HFFc6 (cell line): ENCODE data around the gene RAB8B. TPM values are rescaled to one million over a fixed set of nuclear protein-coding genes. Genes with fewer than 3 reads are reported as not detected.
A peak's percentile ranks its signal among the peaks of the same experiment; 100 is the strongest.

ENCODE experiments used
- DNase-seq: peaks from one replicate; pipeline ENCODE4 v3.0.0-alpha.2; 2018
- H3K27ac Mint-ChIP-seq: 2 replicates; pipeline ENCODE4 v1.8.0; 2020; ENCODE audit warnings: mild to moderate bottlenecking, mixed read lengths
- H3K27me3 Mint-ChIP-seq: 2 replicates; pipeline ENCODE4 v1.8.0; 2021; ENCODE audit warnings: mild to moderate bottlenecking, moderate library complexity, mixed read lengths; ENCODE audit not compliant: insufficient read depth
- H3K36me3 Mint-ChIP-seq: 2 replicates; pipeline ENCODE4 v1.8.0; 2021; ENCODE audit warnings: low read depth, mixed read lengths
- H3K4me1 Mint-ChIP-seq: 2 replicates; pipeline ENCODE4 v1.8.0; 2020; ENCODE audit warnings: low read depth, mixed read lengths
- H3K4me3 Mint-ChIP-seq: 2 replicates; pipeline ENCODE4 v1.8.0; 2020; ENCODE audit warnings: mild to moderate bottlenecking, moderate library complexity, mixed read lengths
- H3K9me3 Mint-ChIP-seq: 2 replicates; pipeline ENCODE4 v1.8.0; 2020; ENCODE audit warnings: mild to moderate bottlenecking, mixed read lengths
- total RNA-seq, 6 experiments: library from RNA; stranded (reverse); fragmentation: NEBNext Ultra II Directional; extraction: Animal tissue kit (Norgen Biotek cat#: 25700); gene quantifications; 2 replicates in 1 of 6; 3 replicates in 5 of 6; pipeline ENCODE4 v1.2.3, GENCODE V29; 2021
- TF ChIP-seq, protein P1 (sequence below): fragments of 200-600 bp; sonication (generic); IDR thresholded peaks from 2 replicates; pipeline ENCODE4 v1.5.0; 2021; ENCODE audit warnings: antibody characterized with exemption, mild to moderate bottlenecking

Gene RAB8B
- total RNA-seq, 6 experiments from 2014 or later = 24.7 to 38.4 (median 33.2) TPM

DNA sequence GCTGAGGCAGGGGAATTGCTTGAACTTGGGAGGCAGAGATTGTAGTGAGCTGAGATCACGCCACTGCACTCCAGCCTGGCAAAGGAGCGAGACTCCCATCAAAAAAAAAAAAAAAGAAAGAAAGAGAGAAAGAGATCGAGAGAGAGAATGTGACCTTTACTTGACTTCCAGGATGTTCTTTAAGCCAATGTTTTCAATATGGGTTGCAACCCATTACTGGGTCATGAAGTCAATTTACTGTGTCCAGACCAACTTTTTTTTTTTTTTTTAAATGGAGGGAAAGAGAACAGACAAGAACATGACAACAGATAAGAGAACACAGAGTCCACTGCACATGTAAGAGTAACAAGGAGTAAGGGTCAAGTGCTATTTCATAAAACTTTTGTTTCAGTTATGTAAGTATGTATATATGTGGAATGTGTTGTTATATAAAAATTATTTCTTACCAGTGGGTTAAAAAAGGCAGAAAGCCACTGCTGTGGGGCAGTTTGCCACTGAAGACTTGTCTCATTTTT, 29.8 kb downstream of the RAB8B start:
- no peaks in the 10 kb centered on the region for H3K27me3 Mint-ChIP-seq
- no peaks in the 10 kb centered on the region for H3K9me3 Mint-ChIP-seq
- DNase-seq = no peak
- no peaks in the 10 kb centered on the region for H3K36me3 Mint-ChIP-seq
- H3K4me3 Mint-ChIP-seq = no peak overlapping the region; the same call in 1 of the 2 replicates
- H3K4me1 Mint-ChIP-seq = peaks cover 46% of the 10 kb centered on the region
- TF ChIP-seq, protein P1, sequence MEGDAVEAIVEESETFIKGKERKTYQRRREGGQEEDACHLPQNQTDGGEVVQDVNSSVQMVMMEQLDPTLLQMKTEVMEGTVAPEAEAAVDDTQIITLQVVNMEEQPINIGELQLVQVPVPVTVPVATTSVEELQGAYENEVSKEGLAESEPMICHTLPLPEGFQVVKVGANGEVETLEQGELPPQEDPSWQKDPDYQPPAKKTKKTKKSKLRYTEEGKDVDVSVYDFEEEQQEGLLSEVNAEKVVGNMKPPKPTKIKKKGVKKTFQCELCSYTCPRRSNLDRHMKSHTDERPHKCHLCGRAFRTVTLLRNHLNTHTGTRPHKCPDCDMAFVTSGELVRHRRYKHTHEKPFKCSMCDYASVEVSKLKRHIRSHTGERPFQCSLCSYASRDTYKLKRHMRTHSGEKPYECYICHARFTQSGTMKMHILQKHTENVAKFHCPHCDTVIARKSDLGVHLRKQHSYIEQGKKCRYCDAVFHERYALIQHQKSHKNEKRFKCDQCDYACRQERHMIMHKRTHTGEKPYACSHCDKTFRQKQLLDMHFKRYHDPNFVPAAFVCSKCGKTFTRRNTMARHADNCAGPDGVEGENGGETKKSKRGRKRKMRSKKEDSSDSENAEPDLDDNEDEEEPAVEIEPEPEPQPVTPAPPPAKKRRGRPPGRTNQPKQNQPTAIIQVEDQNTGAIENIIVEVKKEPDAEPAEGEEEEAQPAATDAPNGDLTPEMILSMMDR = no peak
- no peak overlapping the region for H3K27ac Mint-ChIP-seq

DNA sequence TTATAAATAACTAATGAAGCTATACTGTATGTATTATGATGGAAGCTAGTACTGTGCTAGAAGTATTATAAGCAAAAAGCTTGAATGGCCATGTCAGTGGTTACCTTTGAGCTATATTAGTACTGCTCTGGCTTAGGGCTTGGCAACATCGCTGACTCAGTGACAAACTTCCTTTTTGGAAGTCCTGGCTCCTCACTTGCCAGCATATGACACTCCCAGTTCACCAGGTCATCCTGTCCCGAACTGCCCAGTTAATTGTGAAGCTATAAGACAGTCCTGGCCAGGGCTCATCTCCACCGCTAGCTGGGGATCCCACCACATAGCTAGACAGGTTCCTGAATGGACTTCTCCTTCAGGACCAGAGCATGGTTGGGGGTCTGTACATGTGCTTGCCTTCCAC, 31.9 kb downstream of the RAB8B start:
- no peaks in the 10 kb centered on the region for H3K9me3 Mint-ChIP-seq
- peak; percentile 21 for DNase-seq
- no peaks in the 10 kb centered on the region for H3K27me3 Mint-ChIP-seq
- H3K27ac Mint-ChIP-seq = no peak overlapping the region
- TF ChIP-seq, protein P1 = no peak
- peaks cover 48% of the 10 kb centered on the region for H3K4me1 Mint-ChIP-seq
- H3K36me3 Mint-ChIP-seq = no peaks in the 10 kb centered on the region
- H3K4me3 Mint-ChIP-seq = no peak overlapping the region

DNA sequence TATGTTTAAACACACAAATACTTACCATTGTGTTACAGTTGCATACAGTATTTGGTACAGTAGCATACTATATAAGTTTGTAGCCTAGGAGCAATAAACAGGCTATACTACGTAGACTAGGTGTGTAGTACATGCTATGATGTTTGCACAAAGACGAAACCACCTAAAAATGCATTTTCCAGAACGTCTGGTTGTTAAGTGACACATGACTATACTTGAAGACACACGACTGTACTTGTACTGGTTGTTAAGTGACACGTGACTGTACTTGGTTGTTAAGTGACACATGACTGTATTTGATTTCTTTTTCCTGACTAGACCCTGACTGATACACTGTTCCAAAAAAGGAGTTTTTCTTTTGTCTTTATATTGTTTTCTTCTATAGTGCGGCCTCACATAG, 34.1 kb downstream of the RAB8B start:
- Mint-ChIP-seq H3K4me1 (peaks cover 53% of the 10 kb centered on the region), H3K27ac (no peak overlapping the region), H3K9me3 (no peaks in the 10 kb centered on the region), H3K36me3 (no peaks in the 10 kb centered on the region), H3K27me3 (no peaks in the 10 kb centered on the region), H3K4me3 (no peak overlapping the region)
- no peak for DNase-seq
- TF ChIP-seq, protein P1 = no peak

DNA sequence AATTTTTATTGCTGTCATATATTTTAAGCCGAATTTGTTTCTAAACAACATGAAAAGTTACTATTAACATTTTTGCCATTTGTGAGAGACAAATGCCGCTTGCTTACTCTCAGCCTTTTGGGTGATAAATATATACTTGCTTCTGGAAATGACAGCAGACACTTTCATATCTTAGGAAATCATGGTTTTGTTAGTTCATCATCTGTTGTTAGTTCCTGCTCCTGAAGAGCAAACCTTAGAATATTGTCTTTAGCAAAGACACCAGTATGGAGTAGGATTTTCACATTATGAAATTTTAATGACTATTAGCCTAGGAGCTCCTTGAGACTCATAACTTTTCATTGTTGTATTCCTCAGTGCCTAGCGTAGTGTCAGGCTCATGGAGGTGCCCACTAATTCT, 36.0 kb downstream of the RAB8B start:
- DNase-seq = no peak
- no peak overlapping the region for H3K4me3 Mint-ChIP-seq
- H3K27me3 Mint-ChIP-seq = no peaks in the 10 kb centered on the region
- H3K9me3 Mint-ChIP-seq = no peaks in the 10 kb centered on the region
- TF ChIP-seq, protein P1 = no peak
- no peak overlapping the region for H3K27ac Mint-ChIP-seq
- no peaks in the 10 kb centered on the region for H3K36me3 Mint-ChIP-seq
- peaks cover 46% of the 10 kb centered on the region for H3K4me1 Mint-ChIP-seq

DNA sequence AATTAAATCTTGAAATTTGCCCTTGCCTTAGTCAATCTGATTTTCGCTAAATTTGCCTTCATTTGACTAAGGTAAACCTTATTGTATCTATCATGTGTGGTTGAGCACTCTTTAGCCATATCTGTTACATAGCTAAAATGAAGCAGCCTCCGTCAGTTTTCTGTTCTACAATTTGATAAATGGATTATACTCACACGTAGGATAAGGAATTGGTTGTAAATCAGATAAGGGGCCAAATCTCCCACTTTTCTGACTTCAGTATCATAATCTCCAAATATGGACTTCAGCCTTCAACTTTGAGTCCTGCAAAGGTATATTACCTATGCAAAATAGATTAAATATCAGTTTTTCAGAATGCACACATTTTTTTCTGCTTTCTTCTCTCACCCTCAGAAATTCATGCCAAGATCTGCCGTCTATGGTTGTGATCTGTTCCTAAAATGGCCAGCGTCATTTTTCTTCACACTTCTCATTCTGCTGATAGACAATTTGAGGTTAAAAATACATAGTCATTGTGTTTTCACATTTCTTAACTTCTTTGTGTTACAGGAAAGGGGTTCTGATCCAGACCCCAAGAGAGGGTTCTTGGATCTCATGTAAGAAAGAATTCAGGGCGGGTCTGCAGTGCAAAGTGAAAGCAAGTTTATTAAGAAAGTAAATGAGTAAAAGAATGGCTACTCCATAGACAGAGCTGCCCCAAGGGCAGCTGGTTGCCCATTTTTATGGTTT, 36.9 kb downstream of the RAB8B start:
- Mint-ChIP-seq H3K9me3 (no peaks in the 10 kb centered on the region), H3K36me3 (no peaks in the 10 kb centered on the region), H3K27me3 (no peaks in the 10 kb centered on the region), H3K4me1 (peaks cover 42% of the 10 kb centered on the region), H3K4me3 (no peak overlapping the region), H3K27ac (no peak overlapping the region)
- DNase-seq = no peak
- TF ChIP-seq, protein P1 = no peak
